Stomach (tissue), 9 donors: Measurements from ENCODE around the gene DHRS1. TPM values are rescaled to one million over a fixed set of nuclear protein-coding genes. Genes with fewer than 3 reads are reported as not detected.
A peak's percentile ranks its signal among the peaks of the same experiment; 100 is the strongest.

Experiments used
- DNase-seq, 2 donors: peaks; one replicate each; pipeline versions ENCODE4 v3.0.0 to v3.0.0-alpha.2; 2013 to 2019
- H3K27ac ChIP-seq, 5 donors: fragments of 200-600 bp in 4 of 5; sonication (generic) in 4 of 5; one replicate each; pipeline ENCODE4 v1.5.1; 2013 to 2019; ENCODE audit warnings: mild to moderate bottlenecking in 1 of 5, moderate library complexity in 1 of 5
- H3K27me3 ChIP-seq, 3 donors: fragments of 200-600 bp; sonication (generic); one replicate each; pipeline ENCODE4 v1.5.1; 2017 to 2019; ENCODE audit warnings: mixed run types in 1 of 3
- H3K36me3 ChIP-seq, 4 donors: fragments of 200-600 bp; sonication (generic); 1 replicate in 3 of 4; 2 replicates in 1 of 4; pipeline ENCODE4 v1.5.1; 2016 to 2019
- H3K4me1 ChIP-seq, 4 donors: fragments of 200-600 bp; sonication (generic); one replicate each; pipeline ENCODE4 v1.5.1; 2016 to 2019
- H3K4me3 ChIP-seq, 4 donors: fragments of 200-600 bp; sonication (generic) in 3 of 4; one replicate each; pipeline ENCODE4 v1.5.1; 2016 to 2019; ENCODE audit warnings: mild to moderate bottlenecking in 1 of 4
- H3K9me3 ChIP-seq, 4 donors: fragments of 200-600 bp; sonication (generic); one replicate each; pipeline ENCODE4 v1.5.1; 2016 to 2019
- CTCF ChIP-seq, 7 experiments: fragments of 450-650 bp in 4 of 7; fragments of 200-600 bp in 3 of 7; sonication (generic) in 3 of 7; IDR thresholded peaks; one replicate each; pipeline ENCODE4 v1.5.1; 2016 to 2019; ENCODE audit warnings: antibody characterized with exemption in 7 of 7, control low read depth in 2 of 7, mild to moderate bottlenecking in 1 of 7
- EP300 ChIP-seq: sonication (generic); formaldehyde crosslinking; IDR thresholded peaks from one replicate; pipeline ENCODE4 v1.6.1; 2017; ENCODE audit warnings: antibody characterized with exemption
- POLR2A ChIP-seq, 4 donors: fragments of 450-650 bp; IDR thresholded peaks; one replicate each; pipeline ENCODE4 v1.6.1; 2016; ENCODE audit warnings: antibody characterized with exemption in 4 of 4, control low read depth in 2 of 4, mild to moderate bottlenecking in 1 of 4, moderate library complexity in 1 of 4
- POLR2AphosphoS5 ChIP-seq, 3 donors: sonication (generic); formaldehyde crosslinking; IDR thresholded peaks; one replicate each; pipeline ENCODE4 v1.6.1; 2016; ENCODE audit warnings: antibody characterized with exemption in 3 of 3
- WGBS, 5 donors: extraction: QIAGEN DNeasy Blood & Tissue Kit in 3 of 5; methylation state at CpG; one replicate each; pipeline versions ENCODE4 v1.1.5 to v1.1.7; 2013 to 2018; 5-methylcytosine and 5-hydroxymethylcytosine counted together
- intact Hi-C: fragments of 100-400 bp; cut with DNase I; formaldehyde crosslinking; loops from one replicate; pipeline ENCODE4 v1.15.1; 2023; ENCODE audit warnings: low total_unique reads
- polyA plus RNA-seq, 3 donors: library from polyadenylated mRNA; stranded (reverse); fragments of 200-250 nt; gene quantifications; one replicate each; pipeline ENCODE4 v1.2.3, GENCODE V29; 2013
- total RNA-seq, 5 donors: library from RNA; depleted of rRNA; stranded (reverse); fragments of >200 nt; gene quantifications; one replicate each; pipeline versions ENCODE4 v1.1.0 to v1.2.3, GENCODE V29; 2014 to 2016
- donor health status: healthy with polysubstance abuse.
- donor health status: Bipolar disorder and iron deficiency.
- donor health status: healthy.

DHRS1 gene
- total and polyA plus RNA-seq, 8 donors: 5.3 to 71.9 (median 25.1) TPM

- H3K27me3 ChIP-seq: no peaks in the 10 kb centered on the region
- H3K27ac ChIP-seq: no peak overlapping the region
- no peak for DNase-seq
- TF ChIP-seq CTCF (IDR thresholded peaks at IDR 0.05) (no peak), EP300 (no peak), POLR2A (IDR thresholded peaks at IDR 0.05) (no peak), POLR2AphosphoS5 (IDR thresholded peaks at IDR 0.05) (no peak)
- H3K9me3 ChIP-seq: no peaks in the 10 kb centered on the region
- peaks cover 0 to 44% (median 8%) of the 10 kb centered on the region in 4 donors for H3K36me3 ChIP-seq
- intact Hi-C loops: no loop called here
- 81 to 83% (median 83%) methylated on average over 11 to 16 of the region's 16 CpGs for WGBS, 5 donors
- H3K4me3 ChIP-seq: no peak overlapping the region
- H3K4me1 ChIP-seq: peaks cover 0 to 12% (median 6%) of the 10 kb centered on the region in 4 donors
These were observed 39.4 kb downstream of the DHRS1 start for GRCh38 chr14:24260026-24260779.

- Histone ChIP-seq H3K27ac (no peak overlapping the region), H3K36me3 (peaks cover 0 to 44% (median 6%) of the 10 kb centered on the region in 4 donors), H3K27me3 (no peaks in the 10 kb centered on the region), H3K4me1 (peaks cover 0 to 12% (median 6%) of the 10 kb centered on the region in 4 donors), H3K4me3 (no peak overlapping the region), H3K9me3 (no peaks in the 10 kb centered on the region)
- WGBS, 5 donors: 66 to 75% (median 66%) methylated on average over 16 of the region's 16 CpGs
- intact Hi-C loops: no loop called here
- no peak for TF ChIP-seq EP300
- TF ChIP-seq POLR2AphosphoS5 (IDR thresholded peaks at IDR 0.05): no peak
- TF ChIP-seq CTCF (IDR thresholded peaks at IDR 0.05): no peak
- no peak for TF ChIP-seq POLR2A (IDR thresholded peaks at IDR 0.05)
- DNase-seq: peak in 1 of 2 donors; percentile 71
These were observed 40.1 kb downstream of the DHRS1 start for GRCh38 chr14:24259282-24260025.

DNA sequence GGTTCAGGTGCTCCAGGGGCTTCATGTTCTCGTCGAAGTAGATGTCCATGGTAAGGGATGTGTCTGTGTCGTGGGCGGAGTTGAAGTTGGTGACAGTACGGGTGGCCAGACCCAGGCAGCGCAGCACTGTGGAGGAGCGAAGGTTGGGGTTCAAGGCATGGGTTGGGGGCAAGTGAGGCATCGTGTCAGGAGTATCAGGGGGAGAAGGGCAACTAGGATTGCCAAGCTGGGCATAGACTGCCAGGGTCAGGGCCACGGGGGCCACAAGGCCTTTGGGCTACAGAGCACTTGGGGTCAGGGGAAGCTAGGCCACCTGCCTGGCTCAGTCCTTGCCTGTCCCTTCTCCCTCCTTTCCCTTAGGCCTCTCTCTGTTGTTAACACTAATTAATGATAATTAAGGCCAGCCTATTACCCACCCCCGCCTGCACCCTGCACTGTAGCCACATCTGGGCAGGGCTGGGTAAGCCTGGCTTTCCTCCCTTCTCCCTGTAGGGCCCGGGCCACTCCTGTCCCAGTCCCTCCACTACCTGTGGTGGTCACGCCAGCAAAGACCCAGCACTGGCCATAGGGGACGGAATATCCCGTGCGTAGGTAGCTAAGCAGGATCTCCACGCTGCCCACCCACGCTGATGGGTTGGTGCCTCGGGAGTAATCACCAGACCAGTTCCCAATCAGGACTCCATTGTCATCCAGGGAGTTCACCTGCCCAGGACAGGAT lies 40.9 kb downstream of the DHRS1 start:
- DNase-seq: no peak
- 82 to 96% (median 84%) methylated on average over 11 to 18 of the region's 18 CpGs for WGBS, 5 donors
- peaks cover 0 to 45% (median 9%) of the 10 kb centered on the region in 4 donors for H3K36me3 ChIP-seq
- intact Hi-C loops: no loop called here
- no peak overlapping the region for H3K27ac ChIP-seq
- peaks cover 0 to 12% (median 6%) of the 10 kb centered on the region in 4 donors for H3K4me1 ChIP-seq
- H3K9me3 ChIP-seq: no peaks in the 10 kb centered on the region
- no peak overlapping the region for H3K4me3 ChIP-seq
- TF ChIP-seq POLR2A (IDR thresholded peaks at IDR 0.05): no peak
- no peak for TF ChIP-seq POLR2AphosphoS5 (IDR thresholded peaks at IDR 0.05)
- no peak for TF ChIP-seq CTCF (IDR thresholded peaks at IDR 0.05)
- TF ChIP-seq EP300: no peak
- no peaks in the 10 kb centered on the region for H3K27me3 ChIP-seq

DNA sequence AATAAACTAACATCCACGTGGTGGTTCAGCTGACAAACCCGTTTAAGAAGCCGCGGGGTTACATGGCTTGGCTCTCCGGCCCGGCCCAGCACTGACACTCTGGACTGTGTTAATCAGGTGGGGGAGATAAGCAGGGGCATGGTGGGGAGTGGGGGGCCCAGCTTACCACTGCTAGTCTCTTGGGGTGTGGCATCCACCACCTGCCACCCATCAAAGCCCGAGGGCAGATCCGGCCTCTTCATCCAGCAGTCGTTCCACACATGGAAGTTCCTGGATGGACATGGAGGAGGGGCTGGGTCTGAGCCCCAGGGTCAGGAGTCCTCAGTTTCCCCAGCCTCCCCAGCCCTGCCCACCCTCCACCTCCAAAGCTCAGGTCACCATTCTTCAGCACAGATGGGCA lies 41.5 kb downstream of the DHRS1 start:
- H3K36me3 ChIP-seq: peaks cover 0 to 48% (median 11%) of the 10 kb centered on the region in 4 donors
- no peak overlapping the region for H3K4me3 ChIP-seq
- intact Hi-C loops: no loop called here
- WGBS, 5 donors: 80 to 91% (median 87%) methylated on average over 9 of the region's 9 CpGs
- TF ChIP-seq CTCF (IDR thresholded peaks at IDR 0.05): no peak
- TF ChIP-seq POLR2A (IDR thresholded peaks at IDR 0.05): no peak
- TF ChIP-seq EP300: no peak
- TF ChIP-seq POLR2AphosphoS5 (IDR thresholded peaks at IDR 0.05): no peak
- H3K4me1 ChIP-seq: peaks cover 0 to 12% (median 6%) of the 10 kb centered on the region in 4 donors
- no peak overlapping the region for H3K27ac ChIP-seq
- DNase-seq: no peak
- H3K27me3 ChIP-seq: no peaks in the 10 kb centered on the region
- no peaks in the 10 kb centered on the region for H3K9me3 ChIP-seq
